NCI-H1417 treated with DMSO at 0.1 percent for 48 hours (cell line): ENCODE data around the gene DCAF8L2.
"Not testable (repeated sequence)": the region's sequence is repeated elsewhere in the genome, so short reads cannot be mapped to it uniquely, and the experiment has no call there.

Experiments used
- DNase-seq: peaks from one replicate; lab custom pipeline; 2025; lab: John Stamatoyannopoulos, UW

DCAF8L2 gene

DNA sequence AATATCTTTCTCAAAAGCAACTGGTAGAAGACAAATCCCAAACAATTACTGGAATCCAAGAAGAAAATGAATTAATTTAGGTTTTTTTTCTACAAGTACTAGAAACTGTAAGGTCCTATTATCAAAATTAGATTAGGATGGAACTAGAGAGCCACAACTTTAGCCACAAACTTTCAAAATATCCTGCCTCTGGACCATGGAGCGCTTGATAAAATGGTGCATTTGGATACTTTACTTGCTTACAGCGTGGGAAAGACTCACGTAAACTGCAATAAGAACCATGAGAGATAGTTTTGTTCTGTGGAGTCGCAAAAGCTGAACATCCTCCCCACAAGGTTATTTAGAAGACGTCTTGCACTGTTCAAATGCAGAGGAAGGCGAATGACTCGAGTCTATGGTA lies at the start of gene DCAF8L2:
TSS of gene DCAF8L2 (plus strand) at position 301 of the 400 bp plus-strand sequence. CDS start 156,552 bp downstream, outside the sequence.
- no peak for DNase-seq

DNA sequence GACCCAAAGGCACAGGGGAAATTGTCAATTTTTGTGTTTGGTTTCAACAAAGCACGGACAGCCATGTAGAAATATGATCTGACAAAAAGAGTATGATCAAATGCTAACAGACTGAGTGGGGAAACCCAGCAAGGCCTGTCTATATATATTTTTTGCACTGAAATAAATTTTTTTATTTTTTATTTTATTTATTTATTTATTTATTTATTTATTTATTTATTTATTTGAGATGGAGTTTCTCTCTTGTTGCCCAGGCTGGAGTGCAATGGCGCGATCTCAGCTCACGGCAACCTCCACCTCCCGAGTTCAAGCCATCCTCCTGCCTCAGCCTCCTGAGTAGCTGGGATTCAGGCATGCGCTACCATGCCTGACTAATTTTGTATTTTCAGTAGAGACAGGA lies 49.0 kb upstream of the DCAF8L2 start:
- DNase-seq, result not testable (repeated sequence)

DNA sequence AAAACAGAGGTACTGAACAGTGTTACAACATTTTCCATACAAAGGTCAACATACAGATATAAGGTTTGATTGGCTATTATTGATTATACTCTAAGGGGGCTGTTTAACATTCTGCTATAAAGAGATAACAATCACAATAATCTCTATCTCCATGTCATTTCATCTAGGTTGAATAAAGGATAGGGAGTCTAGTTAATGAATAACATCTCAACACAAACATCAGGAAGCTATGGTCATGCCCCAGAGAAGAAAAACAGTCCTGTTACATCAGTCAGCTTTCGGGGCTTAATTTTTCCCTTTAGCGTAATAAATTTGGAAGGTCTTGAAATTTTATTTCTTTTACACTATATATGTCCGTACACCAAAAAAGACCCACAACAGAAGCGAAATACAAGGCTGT lies 41.5 kb upstream of the DCAF8L2 start:
- no peak for DNase-seq

DNA sequence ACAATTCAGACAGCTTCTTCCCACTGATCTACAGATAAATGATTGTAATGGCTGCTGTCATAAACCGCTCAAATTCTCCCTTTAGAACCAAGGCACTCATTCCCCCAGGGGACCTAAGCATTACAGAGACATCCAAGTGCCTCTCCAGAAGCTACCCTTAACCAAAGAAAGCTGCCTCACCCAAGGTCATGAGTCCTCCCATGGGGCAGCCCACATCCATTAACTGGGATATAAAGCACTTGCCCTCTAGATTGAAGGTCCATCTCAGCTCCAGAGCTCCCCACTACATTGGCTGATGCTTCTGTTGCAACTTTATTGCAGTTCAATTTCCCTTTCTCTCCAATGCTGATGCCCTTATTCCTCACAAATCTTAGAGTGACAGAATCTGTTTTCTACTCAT lies 40.5 kb upstream of the DCAF8L2 start:
- DNase-seq, result no peak

DNA sequence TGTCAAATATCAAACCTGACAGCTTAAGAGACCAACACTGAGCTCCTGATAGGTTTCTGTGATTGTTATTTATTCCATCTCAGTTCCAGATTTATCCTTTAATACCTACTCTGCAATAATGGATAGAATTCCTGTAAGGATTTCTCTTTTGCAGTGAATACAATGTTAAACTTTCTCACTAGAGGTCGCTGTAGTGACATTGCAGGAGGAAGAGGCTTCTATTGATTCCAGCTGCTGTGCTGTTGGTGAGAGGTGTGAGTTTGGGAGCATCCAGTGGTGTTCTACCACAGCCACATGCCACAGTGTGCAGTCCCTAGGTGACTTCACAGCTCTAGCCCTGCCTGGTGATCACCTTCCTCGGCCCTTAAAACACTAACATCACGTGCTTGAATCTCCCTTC lies 34.6 kb upstream of the DCAF8L2 start:
- no peak for DNase-seq

DNA sequence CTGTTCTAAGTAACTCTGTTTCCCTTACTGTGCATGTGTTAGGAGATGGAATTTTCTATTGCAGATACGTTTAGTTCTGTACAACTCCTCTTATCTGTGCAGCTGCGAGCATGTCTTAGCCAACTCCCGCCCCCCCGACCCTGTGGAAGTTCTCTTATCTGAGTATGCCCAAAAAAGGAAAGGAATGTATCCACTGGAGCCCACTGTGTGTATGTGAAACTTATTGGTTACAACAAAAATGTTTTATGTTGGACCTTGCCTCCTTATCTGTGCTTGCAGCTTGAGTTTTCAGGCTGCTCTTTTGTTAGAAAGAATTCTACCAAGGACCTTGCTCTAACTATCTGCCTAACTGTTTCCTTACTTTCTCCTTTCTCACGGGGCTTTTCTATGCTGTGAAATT lies 24.2 kb upstream of the DCAF8L2 start:
- DNase-seq, result no peak

DNA sequence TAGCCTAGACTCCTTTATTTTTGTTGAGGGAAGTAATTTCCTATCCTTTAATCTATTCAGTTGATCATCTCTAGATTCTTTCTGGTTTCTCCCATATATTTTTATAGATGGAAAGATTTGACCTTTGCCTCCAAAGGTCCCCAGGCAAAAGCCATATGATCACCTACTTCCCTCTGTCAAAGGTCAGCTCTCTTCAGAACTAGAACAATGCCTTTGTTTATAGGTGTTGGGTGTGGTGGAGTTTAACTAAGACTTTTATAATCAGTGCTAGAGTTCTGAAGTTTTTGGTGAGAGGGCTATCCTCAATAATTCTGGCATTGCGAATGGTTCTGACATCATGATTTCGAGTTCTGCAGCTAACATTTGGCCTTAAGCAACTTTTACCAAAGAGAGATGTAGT lies 19.0 kb upstream of the DCAF8L2 start:
- DNase-seq, result no peak

DNA sequence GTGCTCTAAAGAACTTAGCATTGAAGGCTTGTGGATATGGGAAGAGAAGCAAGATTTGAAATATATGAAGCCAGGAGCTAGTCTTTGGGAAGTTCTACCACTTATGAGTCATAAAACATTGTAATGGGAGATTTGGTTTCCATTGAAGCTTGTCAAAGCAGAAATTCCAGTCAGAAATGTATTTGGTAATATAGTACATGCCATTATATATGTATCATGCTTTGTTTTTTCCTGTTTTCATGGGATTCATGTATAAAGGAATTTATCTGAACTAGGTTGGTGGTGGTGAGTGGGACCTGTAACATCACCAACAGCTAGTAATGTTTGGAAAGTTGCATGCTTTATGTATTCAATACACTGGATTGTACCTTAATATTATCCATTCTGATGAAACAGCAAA lies 14.6 kb upstream of the DCAF8L2 start:
- DNase-seq, result no peak

DNA sequence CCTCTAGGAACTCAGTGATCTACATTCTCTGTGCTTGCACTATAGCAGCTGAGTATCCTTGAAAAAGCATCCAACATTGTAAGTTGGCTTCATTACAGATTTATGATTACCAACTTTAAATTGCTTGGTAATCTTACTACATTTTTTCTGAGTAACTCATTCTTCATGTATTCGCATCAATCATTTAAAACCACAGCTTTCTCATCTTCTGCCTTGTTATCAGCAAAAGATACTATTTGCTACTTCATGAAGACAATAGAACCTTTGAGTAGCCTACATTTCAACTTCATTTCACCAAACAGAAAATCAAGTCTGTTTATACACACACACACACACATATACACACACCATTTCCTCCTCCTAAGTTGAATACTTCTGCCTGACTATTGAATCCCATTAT lies 6.2 kb upstream of the DCAF8L2 start:
- DNase-seq, result no peak

DNA sequence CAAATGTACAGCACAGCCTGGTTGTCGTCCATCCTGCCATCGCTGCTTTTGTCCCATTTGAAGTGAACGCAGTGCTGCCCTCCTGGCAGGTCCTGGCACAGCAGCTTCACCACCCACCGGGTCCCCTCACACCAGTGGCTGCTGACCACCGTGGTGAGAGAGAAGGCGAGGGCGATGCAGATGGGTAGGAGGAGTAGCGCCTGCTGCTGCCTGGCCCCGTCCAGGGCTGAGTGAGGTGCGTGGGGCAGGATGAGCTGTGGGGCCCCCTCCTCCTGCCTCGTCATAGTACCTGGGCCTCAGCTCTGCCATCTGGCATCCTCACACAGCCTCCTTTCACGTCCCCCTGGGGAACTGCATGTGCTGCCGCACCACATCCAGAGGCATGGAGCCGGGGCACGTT lies 1.8 kb downstream of the DCAF8L2 start:
- DNase-seq, result no peak

DNA sequence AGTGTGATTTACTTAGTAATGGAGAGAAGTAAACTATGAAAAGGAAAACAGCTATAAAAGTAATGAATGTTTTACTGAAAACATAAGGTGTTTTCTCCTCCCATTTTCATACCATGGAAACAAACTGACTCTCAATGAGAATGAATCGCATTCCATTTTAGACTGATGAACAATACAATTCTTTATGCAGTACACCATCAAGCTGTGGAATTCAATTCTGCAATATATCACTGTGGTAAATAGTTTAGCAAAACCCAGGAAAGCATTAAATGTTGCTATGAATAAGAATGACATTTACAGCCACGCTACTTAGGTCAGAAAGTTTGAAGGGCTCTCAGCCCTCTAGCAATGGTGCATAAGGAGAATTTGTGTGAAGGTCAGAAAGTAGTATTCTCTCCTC lies 7.4 kb downstream of the DCAF8L2 start:
- DNase-seq, result no peak

DNA sequence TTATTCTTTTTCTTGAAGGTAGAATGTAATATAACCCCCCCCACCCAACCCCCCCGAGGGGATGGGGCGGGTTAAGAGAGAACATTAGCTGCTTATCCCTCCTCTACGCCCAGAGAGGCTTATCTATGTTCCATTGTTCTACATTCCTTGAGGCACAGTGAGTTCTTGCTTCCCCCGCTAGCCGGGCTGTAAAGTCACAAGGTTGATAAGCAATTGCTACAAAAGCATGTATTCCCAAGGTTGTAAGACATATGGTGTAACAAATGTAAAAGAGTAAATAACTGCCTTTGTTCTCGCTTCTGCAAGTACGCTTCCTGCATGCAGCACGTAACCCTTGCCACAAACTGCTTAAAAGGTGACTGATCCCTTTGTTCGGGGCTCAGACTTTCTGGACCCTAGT lies 8.2 kb downstream of the DCAF8L2 start:
- no peak for DNase-seq

DNA sequence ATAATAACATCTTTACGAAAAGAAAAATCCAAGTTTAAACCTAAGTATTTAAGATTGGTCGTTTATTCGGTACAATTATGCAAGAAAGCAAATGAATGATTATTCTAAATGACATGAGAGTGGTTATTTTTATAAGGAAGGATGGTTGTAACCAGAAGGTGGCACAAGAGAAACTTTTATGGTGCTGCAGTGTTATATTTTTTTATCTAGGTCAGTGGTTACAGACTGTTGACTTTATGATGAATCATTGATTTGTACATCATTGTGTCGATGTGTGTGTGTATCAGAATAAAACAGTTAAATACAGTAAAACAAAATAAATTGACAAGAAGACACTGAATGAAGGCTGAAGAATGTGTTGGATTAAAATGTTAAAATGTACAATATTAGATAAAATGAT lies 9.8 kb downstream of the DCAF8L2 start:
- DNase-seq, result no peak

DNA sequence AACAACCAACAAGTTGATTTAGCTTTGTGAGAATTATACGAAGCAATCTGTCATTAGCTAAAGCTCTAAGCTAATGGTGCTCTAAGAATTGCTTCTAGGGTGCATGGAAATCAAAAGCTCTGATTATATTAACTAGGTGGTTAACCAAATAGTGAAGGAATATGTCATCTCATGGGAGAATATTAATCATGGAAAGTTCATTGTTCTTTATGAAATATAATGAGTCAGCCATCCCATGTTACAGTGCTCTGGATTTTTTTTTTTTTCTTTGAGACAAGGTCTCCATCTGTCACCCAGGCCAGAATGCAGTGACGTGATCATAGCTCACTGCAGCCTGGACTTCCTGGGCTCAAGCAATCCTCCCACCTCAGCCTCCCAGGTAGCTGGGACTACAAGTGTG lies 10.5 kb downstream of the DCAF8L2 start:
- DNase-seq, result no peak

DNA sequence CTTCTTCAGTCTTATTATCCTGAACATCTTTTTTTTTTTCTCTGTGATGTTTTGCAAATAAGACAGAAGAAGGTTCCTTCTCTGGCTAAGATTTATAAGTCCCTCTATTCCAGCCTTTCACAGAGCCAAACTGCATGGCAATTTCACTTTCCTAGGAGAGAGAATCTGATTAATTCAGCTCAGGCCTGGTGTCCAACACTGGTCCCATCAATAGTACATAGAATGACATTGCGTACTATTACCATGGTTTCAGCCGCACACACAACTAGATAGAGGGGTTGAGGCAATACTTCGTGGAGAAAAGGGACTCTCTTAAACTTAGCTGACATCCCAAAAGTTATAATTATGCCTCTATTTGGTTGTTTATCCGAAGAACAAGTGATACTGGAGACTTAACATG lies 18.5 kb downstream of the DCAF8L2 start:
- DNase-seq, result no peak

DNA sequence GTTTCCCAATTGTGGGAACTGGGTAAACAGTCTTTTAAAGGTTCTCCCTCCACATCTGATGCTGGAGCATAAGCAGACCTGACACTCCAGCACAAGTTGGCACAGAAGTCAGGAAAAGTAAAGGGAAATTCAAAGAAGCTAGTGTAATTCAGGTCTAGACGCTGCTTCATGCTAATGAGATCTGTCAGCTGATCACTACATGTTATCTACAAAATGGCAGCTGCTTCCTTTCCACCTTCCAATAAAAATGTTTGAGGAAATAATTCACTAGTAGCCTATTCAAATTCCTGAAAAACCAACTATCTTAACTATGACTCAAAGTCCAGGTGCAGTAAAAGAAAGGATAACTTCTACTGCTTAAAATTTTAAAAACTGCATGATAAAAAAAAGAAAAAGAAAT lies 29.3 kb downstream of the DCAF8L2 start:
- DNase-seq, result no peak

DNA sequence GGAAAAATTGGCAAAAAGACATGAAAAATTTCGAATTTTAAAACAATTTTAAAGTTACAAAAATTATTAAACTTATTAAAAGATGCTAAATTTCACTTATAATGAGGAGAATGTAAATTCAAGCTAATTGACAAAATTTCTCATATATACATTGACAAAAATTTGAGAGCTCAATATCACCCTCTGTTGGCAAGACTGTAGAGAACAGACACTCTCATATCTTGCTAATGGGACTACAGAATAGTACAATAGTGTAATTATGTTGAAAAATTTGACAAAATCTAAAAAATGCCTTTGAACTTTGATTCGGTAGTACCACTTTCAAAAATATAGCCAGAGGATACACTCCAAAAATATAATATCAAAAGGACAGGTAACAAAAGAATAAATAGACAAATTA lies 29.8 kb downstream of the DCAF8L2 start:
- DNase-seq, result no peak

DNA sequence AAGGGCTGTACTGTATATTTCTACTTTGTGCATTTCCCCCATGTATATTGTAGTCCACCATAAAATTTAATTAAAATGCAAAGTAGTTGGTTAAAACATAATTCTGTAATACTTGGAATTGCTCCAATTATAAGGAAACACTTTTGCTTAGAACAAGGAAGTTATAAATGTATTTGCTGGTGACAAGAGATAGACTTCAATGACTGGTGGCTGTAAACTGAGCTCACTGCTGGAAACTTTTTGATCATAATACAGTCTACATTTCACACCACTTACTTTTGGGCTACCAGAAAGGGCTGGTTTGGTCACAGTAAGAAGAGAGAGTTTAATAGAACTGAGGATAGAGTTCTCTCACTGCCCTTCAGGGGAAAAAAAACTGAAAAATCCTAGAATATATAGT lies 32.7 kb downstream of the DCAF8L2 start:
- DNase-seq, result no peak

DNA sequence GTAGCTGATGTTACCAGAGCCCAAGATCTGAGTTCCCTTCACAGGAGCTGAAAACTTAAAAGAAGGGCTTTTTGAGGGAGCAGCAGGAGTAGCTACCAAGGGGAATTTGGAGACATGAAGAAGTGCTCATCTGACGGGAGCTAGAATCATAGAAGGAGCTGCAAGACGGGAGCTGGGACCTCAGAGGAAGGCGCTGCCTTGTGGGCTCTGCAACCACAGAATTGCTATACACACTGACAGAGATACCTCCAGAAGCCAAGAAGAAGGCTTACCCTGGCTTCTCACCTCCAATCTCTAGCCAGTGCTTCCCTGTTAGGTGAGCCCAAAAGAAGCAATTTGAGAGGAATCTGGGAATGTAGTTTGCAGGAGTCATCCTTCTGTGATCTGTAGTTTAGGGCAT lies 35.9 kb downstream of the DCAF8L2 start:
- no peak for DNase-seq

DNA sequence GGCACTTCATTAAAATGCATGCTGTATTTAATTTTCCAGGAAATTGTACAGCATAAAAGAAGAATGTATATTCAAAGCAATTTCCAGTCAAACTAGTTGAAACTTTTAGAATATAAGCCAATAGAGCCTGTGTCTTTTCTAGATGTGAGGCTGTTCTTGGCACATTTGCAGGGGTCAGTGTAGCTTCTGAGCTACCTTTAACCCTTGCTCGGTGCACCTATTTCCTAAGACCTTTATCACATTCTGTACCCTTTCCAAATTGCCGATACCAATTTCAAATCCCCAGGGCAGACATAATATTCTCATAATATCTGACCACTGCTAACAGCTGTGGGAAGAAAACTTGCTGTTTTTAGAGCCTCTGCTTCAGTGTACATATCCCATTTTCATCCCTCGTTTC lies 43.2 kb downstream of the DCAF8L2 start:
- no peak for DNase-seq

DNA sequence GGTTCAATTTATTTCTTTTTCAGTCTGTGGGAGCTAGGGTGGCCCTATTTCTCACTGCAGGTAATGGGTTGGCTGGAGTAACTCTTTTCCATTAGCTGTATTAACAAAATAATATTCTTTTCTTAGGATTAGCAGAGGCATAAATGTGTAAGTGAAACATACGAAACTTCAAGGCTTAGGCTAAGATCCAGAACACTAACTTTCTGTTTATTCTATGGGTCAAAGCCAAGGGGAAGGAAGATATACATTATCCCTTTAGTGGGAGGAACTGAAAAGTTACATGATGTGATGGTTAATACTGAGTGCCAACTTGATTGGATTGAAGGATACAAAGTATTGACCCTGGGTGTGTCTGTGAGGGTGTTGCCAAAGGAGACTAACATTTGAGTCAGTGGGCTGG lies 66.4 kb downstream of the DCAF8L2 start:
- DNase-seq, result no peak

DNA sequence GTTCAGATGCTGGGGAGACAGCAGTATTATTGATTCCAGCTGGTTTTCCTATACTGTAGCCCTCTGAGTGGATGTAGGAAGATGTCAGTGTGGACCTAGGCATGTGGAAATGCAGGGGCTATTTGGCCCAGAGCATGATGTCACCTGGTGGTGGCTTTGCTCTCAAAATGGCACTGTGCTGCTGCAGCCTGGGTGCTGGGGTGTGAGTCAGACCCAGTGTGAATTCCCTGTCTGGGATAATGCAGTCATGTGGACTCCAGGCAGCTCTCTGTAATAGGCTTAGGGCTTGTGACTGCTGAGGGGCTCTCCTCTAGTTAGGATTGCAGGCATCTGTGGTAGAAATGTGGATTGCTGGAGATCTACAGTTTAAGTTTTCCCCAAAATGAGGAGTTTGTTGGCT lies 70.7 kb downstream of the DCAF8L2 start:
- DNase-seq, result no peak

DNA sequence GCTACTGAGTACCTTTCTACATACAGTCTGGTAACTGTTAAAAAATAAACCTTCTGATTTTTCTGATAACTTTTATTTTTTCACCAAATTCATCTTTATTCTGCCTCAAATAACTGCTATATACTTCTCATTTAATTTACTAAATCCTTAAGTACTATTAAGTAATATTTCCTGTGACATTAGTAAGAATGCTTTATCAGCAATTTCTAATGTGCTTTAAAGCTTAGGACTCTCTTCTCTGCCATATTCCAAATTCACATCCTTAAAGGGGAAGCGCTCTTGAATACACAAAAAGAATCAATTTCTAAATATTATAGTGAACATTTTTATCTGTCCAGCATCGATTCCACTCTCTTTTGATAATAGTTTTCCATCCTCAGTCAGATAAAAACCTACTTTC lies 81.1 kb downstream of the DCAF8L2 start:
- DNase-seq, result no peak

DNA sequence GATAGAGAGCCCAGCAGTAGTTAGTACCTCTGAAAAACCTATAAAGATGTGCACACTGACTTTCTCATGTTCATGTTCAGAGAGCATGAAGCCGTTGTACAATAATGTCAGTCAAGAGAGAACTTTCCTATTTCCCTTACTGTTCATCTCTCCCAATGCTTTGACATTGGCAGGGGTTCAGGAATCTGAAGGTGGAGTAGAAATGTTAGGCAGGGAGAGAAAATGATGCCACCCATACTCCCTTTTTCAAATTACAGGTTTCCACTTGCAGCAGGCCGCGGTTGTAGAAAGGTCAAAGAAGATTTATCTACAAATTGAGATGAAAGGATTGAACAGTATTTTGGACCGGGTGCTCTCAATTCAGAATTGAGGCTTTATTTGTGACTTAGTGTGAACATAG lies 84.3 kb downstream of the DCAF8L2 start:
- DNase-seq, result no peak

DNA sequence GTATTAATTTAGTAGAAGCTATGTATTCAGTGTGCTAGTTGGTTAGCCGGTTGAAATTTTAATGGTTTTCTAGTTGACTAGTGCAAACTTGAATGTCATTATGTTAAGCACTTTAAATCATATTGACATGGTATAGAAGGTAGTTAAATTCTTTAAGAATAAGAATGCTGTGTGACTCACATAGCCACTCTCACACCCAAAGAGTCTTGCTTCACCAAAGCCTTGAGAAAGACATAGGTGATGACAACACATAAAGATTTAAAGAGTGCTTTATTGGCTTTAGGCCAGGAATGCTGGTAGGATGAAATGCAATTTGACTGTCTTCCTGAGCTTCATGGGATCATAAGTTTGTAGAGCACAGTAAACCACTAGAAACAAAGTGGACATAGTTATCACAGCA lies 85.3 kb downstream of the DCAF8L2 start:
- DNase-seq, result no peak
